HG02840 (cell line): ENCODE measurements around the gene POLR1B.
"Not testable (repeated sequence)": the region's sequence is repeated elsewhere in the genome, so short reads cannot be mapped to it uniquely, and the experiment has no call there.

Experiments used
- ATAC-seq: cut with Tn5 transposase; IDR thresholded peaks from one replicate; pipeline ENCODE4 v1.9.1; 2021; ENCODE audit warnings: mild to moderate bottlenecking, moderate library complexity, moderate number of reproducible peaks; ENCODE audit not compliant: unreplicated experiment, low FRiP score

Gene POLR1B

DNA sequence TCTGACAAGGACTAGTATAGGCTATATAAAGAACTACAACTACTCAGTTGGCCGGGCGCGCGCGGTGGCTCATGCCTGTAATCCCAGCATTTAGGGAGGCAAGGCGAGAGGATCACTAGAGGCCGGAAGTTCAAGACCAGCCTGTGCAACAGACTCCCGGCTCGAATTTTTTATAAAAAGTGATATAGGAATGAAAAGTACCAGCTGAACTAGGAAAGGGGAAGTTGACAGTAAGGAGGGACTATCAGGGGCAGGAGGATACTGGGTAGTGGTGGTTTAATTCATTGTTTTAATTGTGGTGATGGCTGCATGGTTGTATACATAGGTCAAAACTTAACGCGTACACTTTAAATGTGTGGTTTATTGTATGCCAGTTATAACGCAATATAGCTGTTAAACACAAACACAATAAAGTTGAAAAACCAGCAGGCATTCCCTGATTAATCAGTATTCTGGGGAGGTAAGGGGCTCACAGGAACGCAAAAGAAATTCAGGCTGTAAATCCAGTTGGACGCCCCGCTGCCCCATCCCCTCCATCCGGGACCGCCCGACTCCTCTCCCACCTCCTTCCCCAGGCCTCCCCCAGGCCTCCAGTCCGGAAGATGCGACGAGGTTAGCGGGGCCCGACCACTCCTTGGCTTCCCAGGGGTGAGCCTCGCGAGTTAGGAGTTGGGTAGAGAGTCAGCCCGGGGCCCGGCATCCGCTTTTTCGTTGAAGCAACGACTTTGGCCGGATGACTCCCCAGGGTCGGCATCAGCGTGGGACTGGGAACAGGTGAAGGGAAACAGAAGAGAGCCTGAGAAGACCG lies 746 bp upstream of the POLR1B start:
- ATAC-seq: peak; percentile 52

DNA sequence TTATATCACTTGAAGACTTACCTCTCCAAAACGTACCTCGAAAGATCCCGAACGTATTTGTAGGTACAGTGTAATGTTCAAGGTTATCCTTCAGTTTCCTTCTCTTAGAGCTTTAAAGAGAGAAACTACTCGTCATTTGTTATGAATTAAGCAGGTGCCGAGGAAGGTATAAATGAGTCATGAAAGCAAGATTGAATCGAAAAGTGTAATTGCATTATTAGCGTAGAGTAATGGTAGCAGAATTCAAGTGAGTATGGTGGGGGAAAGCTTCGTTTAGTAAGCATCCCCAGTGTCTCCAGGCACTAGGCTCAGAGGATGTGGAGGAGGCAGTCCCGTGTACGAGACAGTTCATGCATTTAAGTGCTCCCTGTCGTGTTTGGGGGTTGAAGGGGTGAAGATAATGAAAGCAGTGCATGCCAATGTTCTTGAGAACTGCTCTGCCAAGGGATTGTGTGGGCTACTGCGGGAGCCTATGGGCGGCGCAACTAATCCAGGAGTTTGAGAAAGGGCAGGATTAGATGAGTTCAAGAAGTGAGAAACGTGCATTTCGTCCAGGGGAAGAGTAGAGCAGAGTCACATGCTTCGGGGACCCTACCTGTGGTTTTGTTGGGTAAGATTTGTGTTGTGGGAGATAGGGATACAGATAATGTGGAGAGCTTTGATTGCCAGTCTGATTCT lies 858 bp downstream of the POLR1B start:
- ATAC-seq: no peak

DNA sequence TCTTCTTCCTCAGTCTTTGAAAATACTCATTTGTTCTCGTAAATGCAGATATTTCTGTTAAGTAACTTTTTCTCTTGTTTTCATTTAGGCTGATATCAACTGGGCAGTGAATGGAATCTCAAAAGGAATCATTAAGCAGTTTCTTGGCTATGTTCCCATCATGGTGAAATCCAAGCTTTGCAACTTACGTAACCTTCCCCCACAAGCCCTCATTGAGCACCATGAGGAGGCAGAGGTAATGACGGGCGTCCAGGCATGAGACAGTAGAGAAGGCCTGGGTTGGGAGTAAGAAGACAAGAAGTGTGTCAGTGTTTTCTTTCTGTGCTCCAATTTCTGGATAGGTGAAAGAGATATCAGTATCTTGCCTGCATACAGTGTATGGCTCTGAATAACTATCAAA lies 5.1 kb downstream of the POLR1B start:
- no peak for ATAC-seq

DNA sequence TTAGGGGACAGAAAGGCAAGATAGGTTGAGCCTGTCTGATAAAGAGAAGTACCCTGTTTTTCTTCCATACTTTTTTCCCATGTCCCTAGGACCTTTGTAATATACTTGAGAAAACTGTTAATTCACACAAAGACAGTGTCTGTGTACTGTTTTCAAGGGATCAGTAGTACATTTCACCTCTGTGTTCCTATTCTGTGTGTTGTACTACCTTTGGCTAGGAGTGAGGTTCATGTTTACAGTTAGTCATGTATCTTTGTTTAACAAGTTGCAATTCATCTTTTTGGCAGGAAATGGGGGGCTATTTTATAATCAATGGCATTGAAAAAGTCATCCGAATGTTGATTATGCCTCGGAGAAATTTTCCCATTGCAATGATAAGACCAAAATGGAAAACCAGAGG lies 6.7 kb downstream of the POLR1B start:
- no peak for ATAC-seq

DNA sequence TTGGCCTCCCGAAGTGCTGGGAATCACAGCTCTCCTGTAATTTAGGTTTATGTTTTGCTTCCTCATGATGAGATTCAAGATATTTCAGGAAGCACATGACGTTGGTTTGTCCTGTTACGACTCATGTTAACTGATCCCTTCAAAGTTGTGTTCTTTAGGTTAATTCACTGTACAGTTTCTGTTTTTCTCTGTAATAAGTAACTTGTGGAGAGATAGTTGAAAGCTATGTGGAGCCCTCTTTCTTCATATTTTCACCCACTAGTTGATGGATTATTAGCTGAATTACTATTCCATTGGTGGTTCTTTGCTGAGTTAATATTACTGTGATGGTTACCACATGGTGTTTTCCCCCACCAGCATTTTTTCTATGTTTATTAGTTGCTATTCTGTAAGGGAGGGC lies 23.8 kb downstream of the POLR1B start:
- peak; percentile 69 for ATAC-seq

DNA sequence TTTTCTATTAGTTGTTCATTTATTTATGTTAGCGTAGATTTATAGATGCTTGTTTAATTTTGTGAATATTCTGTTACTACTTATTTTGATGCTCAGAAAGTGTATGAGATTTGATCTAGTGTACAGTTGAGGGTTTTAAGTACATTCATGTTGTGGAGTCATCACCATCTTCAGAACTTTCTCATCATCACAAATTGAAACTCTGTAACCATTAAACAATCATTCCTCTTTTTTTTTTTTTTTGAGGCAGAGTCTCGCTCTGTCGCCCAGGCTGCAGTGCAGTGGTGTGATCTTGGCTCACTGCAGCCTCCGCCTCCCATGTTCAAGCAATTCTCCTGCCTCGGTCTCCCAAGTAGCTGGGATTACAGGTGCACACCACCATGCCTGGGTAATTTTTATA lies 24.2 kb downstream of the POLR1B start:
- ATAC-seq: not testable (repeated sequence)

DNA sequence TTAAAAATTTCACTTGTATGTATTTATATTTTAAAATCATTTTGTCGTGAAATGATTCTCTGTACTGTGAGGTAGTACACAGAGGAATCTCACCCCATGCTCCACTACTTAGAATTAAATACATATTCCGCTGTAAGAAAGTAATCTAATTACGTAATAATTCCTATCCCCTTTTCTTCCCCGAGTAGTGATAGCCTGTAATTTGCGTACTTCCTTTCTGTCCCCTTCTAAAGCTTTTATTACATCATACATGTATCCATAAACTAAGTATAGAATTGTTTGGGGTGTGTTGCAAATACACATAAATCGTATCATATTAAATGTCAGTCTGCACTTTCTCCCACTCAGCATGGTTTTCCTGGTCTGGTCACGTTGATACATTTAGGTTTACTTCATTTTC lies 29.7 kb downstream of the POLR1B start:
- ATAC-seq: no peak

DNA sequence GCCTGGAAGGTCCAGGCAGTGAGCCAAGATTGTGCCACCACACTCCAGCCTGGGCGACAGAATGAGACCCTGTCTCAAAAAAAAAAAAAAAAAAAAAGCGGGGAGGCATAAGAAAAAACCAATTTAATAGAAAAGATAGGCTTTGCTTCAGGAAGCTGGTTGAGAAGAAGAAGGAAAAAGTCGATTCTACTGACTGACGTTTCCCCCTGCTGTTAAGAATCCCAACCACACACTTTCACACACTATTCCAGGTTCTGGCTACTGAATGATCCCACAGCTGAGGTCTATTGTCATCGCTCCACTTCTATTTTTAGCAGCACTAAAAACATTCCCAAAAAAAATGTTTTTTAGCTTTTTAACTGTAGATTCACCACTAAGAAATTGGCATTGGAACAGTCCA lies 35.5 kb downstream of the POLR1B start:
- ATAC-seq: no peak

DNA sequence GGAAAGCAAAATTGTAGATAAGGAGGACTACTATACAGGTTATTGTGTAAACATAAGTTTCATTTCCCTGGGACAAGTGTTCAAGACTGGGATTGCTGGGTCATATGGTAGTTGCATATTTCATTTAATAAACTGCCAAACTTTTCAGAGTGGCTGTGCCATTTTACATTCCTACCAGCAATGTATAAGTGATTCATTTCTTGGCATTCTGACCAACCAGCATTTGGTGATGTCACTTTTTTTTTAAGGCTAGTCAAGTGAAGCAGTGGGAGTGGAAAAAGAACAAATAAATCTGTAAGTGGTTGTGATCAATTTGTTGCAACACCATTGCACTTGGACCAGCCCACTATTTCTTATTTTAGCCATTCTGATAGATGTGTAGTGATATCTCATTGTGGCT lies 37.0 kb downstream of the POLR1B start:
- no peak for ATAC-seq

DNA sequence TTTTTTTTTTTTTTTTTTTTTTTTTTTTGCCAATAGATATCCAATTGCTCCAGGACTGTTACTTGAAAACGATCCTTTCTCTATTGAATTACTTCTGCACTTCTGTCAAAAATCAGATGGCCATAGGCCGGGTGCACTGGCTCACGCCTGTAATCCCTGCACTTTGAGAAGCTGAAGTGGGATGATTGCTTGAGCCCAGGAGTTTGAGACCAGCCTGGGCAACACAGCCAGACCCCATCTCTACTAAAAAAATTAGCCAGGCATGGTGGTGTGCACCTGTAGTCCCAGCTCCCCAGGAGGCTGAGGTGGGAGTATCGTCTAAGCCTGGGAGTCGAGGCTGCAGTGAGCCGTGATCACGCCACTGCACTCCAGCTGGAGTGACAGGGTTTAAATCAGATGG lies 37.8 kb downstream of the POLR1B start:
- ATAC-seq: no peak

DNA sequence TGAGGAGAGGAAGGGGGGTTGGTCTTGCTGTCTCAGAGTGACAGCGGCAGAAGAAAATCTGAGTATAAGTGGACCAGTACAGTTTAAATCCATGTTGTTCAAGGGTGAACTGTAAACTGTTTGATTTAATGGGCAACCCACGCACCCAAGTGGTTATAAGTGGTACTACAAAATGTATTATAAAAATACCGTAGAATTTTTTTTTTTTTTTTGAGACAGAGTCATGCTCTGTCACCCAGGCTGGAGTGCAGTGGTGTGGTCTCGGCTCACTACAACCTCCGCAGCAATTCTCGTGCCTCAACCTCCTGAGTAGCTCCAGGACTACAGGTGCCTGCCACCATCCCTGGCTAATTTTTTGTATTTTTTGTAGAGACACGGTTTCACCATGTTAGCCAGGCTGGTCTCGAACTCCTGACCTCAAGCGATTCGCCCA lies 40.1 kb downstream of the POLR1B start:
- no peak for ATAC-seq

DNA sequence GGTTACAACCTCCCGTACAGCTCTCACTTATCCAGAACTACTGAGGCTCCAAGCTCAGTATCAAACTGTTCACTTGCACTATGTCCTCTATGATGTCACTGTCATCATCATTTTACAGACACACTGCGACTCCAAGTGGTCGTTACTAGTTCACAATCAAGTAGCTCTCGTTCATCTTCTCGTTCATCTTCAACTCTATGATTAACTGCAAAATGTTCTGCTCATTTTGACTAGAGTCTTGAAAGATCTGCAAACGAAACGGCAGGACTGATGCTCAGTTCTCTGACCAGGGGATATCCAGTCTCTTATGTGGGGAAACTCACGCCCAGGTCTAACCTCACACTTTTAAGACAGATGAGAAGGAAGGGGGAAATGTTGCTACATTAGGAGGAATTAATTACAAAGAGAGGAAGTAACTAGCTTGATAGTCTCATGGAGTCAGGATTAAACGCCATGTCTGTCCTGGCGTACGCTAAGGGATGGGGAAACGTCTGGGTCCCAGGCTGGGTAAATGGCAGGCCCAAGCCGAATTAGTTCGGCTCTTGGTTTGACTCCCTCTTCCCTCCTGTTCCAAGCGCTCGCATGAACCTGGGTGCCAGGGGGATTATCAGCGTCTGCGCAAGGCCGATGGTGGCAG lies 41.4 kb downstream of the POLR1B start:
- no peak for ATAC-seq

DNA sequence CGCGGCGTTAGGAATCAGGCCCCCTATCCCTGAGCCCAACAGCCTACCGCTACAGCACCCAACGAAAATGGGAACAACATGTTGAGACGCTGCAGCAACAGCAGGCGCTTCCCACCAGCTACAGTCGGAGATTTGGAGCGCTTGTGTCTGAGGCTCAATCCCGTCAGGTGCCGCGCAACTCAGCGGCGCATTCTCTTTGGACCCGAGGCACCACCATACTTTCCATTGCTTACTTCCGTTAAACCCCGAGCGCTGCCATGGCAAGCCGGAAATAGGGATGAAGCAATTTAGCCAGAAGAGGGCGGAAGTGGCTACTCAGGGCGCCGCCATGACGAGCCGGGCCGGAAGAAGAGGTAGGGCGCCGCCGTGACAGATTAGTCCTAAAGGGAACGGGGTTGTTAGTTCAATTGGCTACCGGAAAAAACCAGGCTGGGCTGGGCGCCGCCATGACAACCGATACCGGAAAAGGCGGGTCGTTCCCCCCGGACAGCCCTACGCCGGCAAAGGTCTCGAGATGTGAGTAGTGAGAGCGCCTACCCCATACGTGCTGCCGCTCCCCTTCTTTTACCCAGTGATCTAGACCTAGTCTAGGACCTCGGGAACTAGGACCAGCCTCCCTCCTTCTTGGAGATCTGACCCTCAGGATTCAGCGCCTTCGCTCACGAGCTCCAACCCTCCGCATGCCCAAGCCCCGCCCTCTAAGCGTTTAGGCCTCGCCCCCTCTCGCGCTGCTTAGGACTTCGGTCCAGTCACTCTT lies 42.0 kb downstream of the POLR1B start, which contains the start of gene CHCHD5:
Gene CHCHD5, plus strand, starts transcription at position 476 of the 757 bp plus-strand sequence. Its CDS starts 39 bp downstream, at position 515.
- peak; percentile 87 for ATAC-seq

DNA sequence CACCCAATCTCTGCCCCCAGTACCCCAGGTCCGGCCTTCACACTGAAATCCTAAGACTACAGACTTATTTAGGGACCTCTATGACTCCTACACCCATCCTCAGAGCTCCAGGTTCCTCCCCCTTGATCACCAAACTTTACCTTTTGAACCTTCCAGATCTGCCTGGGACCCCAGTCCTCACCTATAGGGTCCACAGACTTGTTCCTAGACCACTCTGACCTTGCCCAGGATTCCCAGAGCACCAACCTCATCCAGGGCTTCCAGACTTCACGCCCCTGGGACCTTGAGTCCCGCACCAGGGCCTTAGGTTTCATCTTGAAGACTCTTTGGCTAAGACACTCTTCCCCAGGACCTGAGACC lies 42.6 kb downstream of the POLR1B start:
- no peak for ATAC-seq

DNA sequence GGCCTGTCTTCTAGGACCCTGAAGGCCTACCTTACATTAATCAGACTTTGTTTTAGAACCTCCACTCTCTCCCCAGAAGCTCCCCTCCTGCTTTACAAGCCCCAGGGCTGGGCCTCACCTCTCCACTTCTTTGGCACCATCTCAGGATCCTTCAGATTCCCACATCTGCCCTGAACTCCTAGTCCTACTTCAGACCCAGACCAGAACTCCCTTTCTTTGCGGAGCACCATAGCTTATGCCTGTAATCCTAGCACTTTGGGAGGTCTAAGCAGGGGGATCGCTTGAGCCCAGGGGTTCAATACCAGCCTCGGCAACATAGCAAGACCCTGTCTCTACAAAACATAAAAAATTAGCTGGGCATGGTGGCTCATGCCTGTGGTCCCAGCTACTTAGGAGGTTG lies 43.1 kb downstream of the POLR1B start:
- no peak for ATAC-seq

DNA sequence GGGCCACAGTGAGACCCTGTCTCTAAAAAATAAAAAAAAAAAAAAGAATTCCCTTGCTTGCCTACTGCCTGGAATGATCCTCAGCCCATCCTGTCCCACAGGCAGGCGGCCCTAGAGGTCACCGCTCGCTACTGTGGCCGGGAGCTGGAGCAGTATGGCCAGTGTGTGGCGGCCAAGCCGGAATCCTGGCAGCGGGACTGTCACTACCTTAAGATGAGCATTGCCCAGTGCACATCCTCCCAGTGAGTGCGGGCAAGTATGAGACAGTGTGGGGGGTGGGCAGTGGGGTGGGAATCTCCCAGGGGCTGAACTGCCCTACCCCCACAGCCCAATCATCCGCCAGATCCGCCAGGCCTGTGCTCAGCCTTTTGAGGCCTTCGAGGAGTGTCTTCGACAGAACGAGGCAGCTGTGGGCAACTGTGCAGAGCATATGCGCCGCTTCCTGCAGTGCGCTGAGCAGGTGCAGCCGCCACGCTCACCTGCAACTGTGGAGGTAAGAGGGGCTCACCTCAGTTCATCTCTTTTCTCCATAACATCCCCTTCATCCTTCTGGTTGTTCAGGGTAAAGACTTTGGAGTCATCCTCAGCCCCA lies 43.7 kb downstream of the POLR1B start:
- no peak for ATAC-seq

DNA sequence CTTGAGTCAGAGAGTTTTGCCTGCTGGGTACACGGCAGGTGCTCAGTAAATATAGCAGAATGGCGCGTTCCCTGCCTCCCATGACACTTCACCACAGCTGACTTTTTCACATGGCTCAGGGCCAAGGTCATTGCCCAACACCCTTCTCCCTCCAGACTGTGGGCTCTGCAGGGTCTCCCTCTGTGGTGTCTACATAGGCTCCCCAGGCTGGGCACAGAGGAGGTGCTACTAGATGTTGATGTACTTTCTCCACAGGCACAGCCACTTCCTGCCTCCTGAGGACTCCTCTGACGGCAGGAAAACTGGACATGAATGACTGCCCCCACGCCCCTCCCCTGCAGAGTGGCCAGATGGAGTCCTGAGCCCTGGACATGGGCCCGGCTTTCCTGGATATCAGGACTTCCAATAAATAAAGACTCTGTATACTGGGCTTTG lies 46.4 kb downstream of the POLR1B start:
- no peak for ATAC-seq

DNA sequence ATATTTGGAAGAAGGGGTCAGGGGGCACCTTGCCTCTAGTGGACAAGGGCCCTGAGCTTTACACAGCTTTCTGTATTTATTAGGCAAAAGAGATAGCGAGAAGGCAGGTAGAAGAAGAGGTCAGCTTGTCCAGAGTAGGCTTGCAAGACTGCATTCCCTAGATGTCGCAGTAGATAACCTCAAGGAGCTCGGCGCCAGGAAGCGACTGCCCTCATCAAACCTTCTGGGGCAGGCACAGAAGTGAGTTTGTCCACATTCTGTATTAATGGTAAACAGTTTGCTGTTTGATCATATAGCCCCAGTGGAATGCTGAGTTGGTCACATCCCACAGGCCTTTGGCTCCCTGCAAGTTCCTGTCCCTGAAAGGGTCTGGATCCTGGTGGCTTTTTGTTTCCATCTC lies 49.1 kb downstream of the POLR1B start:
- ATAC-seq: no peak

DNA sequence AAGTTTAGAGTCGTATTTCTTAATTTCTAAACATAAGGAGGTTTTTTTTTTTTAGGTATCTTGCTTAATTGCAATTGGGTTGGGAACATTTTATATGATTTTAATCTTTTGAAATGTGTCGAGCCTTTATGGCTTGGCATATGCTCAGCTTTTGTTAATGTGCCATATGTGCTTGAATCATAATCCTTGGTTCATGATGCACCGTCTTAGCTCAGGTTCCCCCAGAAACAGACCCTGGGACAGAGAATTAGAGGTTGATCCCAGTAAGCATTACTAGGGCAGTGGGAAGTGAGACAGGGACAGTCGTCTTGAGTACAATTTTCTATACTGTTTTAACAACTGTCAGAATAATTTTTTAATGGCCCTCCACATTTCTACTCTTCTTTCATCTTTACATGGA lies 51.5 kb downstream of the POLR1B start:
- ATAC-seq: no peak

DNA sequence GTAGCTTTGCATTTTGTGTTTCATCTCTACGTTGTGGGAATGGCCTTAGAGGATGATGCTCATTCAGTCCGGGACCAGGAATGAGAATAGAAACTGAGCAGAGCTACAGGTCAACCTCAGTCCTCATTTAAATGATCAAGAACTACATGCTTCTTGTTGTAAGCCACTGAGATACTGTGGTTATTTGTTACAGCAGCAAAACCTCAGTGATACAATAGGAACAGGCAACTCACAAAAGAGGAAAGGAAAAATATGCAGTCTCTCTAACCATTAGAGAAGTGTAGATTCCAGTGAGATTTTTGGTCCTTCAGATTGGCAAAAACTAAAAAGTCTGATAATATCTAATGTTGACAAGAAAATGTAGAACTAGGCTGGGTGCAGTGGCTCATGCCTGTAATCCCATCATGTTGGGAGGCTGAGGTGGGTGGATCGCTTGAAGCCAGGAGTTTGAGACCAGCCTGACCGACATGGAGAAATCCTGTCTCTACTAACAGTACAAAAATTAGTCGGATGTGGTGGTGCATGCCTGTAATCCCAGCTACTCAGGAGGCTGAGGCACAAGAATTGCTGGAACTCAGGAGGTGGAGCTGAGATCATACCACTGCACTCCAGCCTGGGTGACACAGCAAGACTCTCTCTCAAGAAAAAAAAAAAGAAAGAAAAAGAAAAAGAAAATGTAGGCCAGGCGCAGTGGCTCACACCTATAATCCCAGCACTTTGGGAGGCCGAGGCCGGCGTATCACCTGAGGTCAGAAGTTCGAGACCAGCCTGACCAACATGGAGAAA lies 55.5 kb downstream of the POLR1B start:
- no peak for ATAC-seq
